LNCaP clone FGC (cell line): ENCODE measurements around the gene HTRA3.

Experiments used
- DNase-seq: peaks from one replicate; pipeline ENCODE4 v3.0.0-alpha.2; 2011; ENCODE audit warnings: low read depth
- H3K4me3 ChIP-seq: 2 replicates; pipeline ENCODE4 v1.5.1; 2011; ENCODE audit warnings: mild to moderate bottlenecking, low read depth, low read length, control low read depth
- TF ChIP-seq, protein P1 (sequence below): IDR thresholded peaks from 2 replicates; pipeline ENCODE4 v1.5.1; 2012; ENCODE audit warnings: mild to moderate bottlenecking; ENCODE audit not compliant: control insufficient read depth, insufficient read depth; ENCODE audit errors: extremely low read depth

Gene HTRA3

GRCh38 chr4:8328866-8329559 is 59.5 kb downstream of the HTRA3 start:
- no peak overlapping the region for H3K4me3 ChIP-seq
- DNase-seq, result no peak
- TF ChIP-seq, protein P1, sequence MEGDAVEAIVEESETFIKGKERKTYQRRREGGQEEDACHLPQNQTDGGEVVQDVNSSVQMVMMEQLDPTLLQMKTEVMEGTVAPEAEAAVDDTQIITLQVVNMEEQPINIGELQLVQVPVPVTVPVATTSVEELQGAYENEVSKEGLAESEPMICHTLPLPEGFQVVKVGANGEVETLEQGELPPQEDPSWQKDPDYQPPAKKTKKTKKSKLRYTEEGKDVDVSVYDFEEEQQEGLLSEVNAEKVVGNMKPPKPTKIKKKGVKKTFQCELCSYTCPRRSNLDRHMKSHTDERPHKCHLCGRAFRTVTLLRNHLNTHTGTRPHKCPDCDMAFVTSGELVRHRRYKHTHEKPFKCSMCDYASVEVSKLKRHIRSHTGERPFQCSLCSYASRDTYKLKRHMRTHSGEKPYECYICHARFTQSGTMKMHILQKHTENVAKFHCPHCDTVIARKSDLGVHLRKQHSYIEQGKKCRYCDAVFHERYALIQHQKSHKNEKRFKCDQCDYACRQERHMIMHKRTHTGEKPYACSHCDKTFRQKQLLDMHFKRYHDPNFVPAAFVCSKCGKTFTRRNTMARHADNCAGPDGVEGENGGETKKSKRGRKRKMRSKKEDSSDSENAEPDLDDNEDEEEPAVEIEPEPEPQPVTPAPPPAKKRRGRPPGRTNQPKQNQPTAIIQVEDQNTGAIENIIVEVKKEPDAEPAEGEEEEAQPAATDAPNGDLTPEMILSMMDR, result no peak

DNA sequence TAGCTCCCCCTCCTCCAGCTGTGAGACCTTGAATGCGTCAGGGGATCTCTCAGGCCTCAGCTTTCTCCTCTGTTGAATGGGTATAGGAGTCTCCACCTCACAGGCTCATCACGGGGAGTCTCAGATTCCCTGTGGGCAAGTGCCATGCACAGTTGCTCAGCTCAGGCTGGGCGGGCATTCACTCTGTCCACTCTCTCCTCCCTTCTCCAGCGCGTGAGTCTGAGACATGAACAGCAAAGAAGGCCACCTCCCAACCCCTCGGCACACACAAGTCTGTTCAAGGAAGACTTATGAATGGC is 60.0 kb downstream of the HTRA3 start:
- H3K4me3 ChIP-seq, result no peak overlapping the region
- no peak for DNase-seq
- TF ChIP-seq, protein P1, result no peak

GRCh38 chr4:8329859-8330761 is 60.6 kb downstream of the HTRA3 start:
- DNase-seq, result no peak
- no peak overlapping the region for H3K4me3 ChIP-seq
- TF ChIP-seq, protein P1, result no peak

DNA sequence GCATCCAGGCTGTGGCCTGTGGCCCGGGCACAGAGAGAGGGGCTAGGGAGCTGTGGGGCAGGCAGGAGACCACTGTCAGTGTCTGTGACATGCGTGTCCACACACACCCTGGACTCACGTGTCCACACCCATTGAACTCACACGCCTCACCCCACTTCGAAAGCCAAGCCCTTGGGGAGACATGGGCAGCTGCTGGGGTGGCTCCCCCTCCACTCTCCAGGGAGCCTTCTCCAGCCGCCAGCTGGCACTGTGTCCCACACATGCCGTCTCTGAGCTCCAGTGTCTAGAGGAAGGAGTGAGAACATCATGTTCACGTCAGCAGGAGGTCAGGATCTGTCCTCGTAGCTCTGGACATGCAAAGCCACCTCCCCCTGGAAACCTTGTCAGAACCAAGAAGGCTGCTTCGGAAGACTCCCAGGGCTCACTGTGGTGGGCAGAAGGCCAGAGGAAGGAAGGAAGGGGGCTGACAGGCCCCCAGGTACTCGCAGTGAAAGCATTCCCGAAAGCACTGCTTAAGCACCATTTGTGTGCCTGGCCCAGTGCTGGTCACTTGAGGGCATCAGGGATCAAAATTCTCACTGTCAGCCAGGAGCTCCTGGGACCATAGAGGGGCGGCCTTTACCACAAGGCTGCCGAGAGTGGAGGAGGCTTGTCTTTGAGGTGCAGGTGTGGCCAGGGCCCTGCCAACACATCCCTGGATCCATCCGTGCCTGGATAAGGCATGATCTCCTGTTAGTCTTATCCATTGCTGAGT is 61.4 kb downstream of the HTRA3 start:
- TF ChIP-seq, protein P1, result no peak
- DNase-seq, result no peak
- no peak overlapping the region for H3K4me3 ChIP-seq

- TF ChIP-seq, protein P1, result no peak
- no peak for DNase-seq
- H3K4me3 ChIP-seq, result no peak overlapping the region
Measured at GRCh38 chr4:8331575-8331955, 62.0 kb downstream of the HTRA3 start.

- TF ChIP-seq, protein P1, result no peak
- H3K4me3 ChIP-seq, result no peak overlapping the region
- no peak for DNase-seq
Measured at GRCh38 chr4:8332038-8332857, 62.7 kb downstream of the HTRA3 start.
